ENCODE results near the gene CNTN1.

The CNTN1 gene

DNA sequence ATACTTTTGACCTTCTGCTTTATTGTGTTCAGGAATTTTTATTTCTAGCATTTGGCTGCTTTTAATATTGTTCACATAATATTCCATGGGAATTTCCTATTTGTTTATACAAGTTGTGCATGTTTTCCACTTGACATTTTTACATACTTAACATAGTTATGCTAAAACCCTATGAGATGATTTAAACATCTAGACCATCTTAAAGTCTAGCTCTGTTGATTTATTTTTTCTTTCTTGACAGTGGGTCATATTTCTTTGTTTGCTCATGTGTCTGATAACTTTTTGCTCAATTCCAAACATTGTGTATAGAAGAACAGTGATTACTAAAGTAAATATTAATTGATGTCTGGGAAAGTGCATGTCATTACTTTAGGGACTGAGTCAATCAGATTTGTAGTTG is 293.8 kb downstream of the CNTN1 start:
- Histone ChIP-seq H3K36me3 (ENCODE audit: insufficient read depth, low read length) (no peaks in the 10 kb centered on the region), H3K4me1 (ENCODE audit: insufficient read depth, low read length) (no peaks in the 10 kb centered on the region), H2AFZ (ENCODE audit: low read depth, low read length) (no peak overlapping the region), H3K9me3 (ENCODE audit: low read length) (no peaks in the 10 kb centered on the region), H3K4me3 (ENCODE audit: low read length) (no peak overlapping the region), H3K27me3 (ENCODE audit: insufficient read depth, low read length) (no peaks in the 10 kb centered on the region)

DNA sequence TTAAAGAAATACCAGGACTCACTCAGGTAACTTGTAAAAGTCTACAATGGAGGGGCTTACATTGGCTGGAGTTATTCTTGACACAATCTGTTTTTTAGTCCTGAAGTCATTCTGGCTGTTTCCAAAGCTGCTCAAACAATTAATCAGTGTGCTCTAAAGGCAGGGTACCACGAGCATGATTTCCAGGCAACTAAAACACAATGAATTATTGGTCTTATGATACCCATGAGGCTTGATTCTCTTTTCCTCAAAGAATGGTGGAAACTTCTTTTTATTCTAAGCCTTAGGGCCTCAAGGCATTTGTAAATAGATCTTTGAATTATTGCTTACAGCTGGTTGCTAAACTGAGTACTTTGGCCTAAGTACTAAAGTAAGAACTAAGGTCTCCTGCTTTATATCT is 296.1 kb downstream of the CNTN1 start:
- Histone ChIP-seq H3K36me3 (ENCODE audit: insufficient read depth, low read length) (no peaks in the 10 kb centered on the region), H2AFZ (ENCODE audit: low read depth, low read length) (no peak overlapping the region), H3K27me3 (ENCODE audit: insufficient read depth, low read length) (no peaks in the 10 kb centered on the region), H3K9me3 (ENCODE audit: low read length) (no peaks in the 10 kb centered on the region), H3K4me1 (ENCODE audit: insufficient read depth, low read length) (no peaks in the 10 kb centered on the region), H3K4me3 (ENCODE audit: low read length) (no peak overlapping the region)

DNA sequence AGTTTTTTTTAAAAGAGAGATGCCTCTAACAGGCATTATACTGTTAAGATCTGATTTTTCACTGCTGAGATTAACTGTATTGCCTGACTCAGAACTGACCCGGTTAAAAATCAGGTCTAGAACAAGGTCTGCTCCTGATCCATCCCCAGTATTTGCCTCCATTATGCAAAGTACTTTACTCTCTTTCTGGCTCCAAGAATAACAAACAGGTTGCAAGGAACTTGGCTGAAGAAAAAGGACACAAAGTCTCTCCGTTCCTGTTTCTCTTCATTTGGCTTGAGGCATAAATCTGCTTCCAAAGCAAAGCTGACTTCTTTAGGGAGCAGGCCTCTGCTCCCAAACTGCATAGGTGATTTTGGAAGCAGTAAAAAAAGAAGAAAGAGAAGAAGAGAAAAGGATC is 296.6 kb downstream of the CNTN1 start:
- Histone ChIP-seq H2AFZ (ENCODE audit: low read depth, low read length) (no peak overlapping the region), H3K36me3 (ENCODE audit: insufficient read depth, low read length) (no peaks in the 10 kb centered on the region), H3K4me1 (ENCODE audit: insufficient read depth, low read length) (no peaks in the 10 kb centered on the region), H3K4me3 (ENCODE audit: low read length) (no peak overlapping the region), H3K27me3 (ENCODE audit: insufficient read depth, low read length) (no peaks in the 10 kb centered on the region), H3K9me3 (ENCODE audit: low read length) (no peaks in the 10 kb centered on the region)

DNA sequence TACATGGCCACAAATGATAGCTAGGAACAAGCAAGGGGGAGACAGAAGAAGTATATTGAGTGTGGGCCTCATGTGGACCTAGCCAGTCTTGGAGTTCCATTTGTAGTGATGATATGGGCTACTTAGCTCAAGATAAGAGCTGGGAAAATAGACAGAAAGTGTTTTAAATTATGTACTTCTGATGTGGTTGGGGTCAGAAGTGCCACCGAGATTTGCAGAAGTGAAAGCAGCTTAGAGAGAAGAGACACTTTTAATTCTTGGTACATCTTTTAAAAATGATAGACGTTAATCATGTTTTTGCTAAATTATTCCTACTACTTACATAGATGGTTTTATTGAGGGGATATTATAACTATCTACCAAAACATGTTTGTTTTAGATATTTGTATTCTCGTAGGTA is 297.5 kb downstream of the CNTN1 start:
- Histone ChIP-seq H3K36me3 (ENCODE audit: insufficient read depth, low read length) (no peaks in the 10 kb centered on the region), H3K27me3 (ENCODE audit: insufficient read depth, low read length) (no peaks in the 10 kb centered on the region), H3K9me3 (ENCODE audit: low read length) (no peaks in the 10 kb centered on the region), H3K4me1 (ENCODE audit: insufficient read depth, low read length) (no peaks in the 10 kb centered on the region), H3K4me3 (ENCODE audit: low read length) (no peak overlapping the region), H2AFZ (ENCODE audit: low read depth, low read length) (no peak overlapping the region)

DNA sequence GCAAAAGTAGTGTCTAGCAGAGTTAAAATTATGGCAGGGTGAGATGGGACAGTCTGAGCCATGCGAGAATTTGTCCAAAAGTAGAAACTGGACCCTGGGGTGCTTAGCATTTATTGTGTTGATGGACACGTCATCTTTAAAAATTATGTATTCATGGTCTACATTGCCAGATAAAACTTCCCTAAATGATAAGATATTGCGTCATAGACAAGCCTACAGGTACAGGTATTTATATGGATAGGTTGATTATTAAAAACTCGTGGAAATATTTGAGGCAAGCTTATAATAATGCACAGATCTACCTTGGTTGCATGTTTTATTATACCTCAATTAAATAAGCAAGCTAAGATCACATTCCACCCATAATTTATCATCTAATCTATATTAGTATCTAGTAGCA is 299.9 kb downstream of the CNTN1 start:
- Histone ChIP-seq H2AFZ (ENCODE audit: low read depth, low read length) (no peak overlapping the region), H3K9me3 (ENCODE audit: low read length) (no peaks in the 10 kb centered on the region)

DNA sequence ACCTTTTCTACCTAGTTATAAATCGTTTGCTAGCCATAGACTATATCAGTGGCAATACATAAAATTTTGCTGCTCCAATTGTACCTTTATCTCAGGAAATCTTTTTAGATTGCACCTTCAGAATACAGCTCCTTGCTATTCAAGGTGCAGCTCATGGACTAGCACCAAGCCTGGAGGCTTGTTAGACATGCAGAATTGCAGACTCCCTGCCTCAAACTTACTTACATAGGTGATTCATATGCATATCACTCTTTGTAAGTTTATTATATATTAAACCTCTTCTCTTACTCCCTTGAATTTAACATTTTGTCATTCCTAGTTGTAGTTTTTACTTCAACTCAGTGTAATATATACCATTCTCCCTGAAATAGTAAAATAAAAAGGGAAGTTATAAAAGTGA is 300.4 kb downstream of the CNTN1 start:
- H3K4me1 ChIP-seq (ENCODE audit: insufficient read depth, low read length), result no peaks in the 10 kb centered on the region
- no peaks in the 10 kb centered on the region for H3K9me3 ChIP-seq (ENCODE audit: low read length)
- H3K4me3 ChIP-seq (ENCODE audit: low read length), result no peak overlapping the region
- no peak overlapping the region for H2AFZ ChIP-seq (ENCODE audit: low read depth, low read length)
- no peaks in the 10 kb centered on the region for H3K27me3 ChIP-seq (ENCODE audit: insufficient read depth, low read length)
- H3K36me3 ChIP-seq (ENCODE audit: insufficient read depth, low read length), result no peaks in the 10 kb centered on the region

More for the DNA sequence above, 299.9 kb downstream of the CNTN1 start:
- H3K4me3 ChIP-seq (ENCODE audit: low read length), result no peak overlapping the region
- no peaks in the 10 kb centered on the region for H3K27me3 ChIP-seq (ENCODE audit: insufficient read depth, low read length)
- no peaks in the 10 kb centered on the region for H3K36me3 ChIP-seq (ENCODE audit: insufficient read depth, low read length)
- H3K4me1 ChIP-seq (ENCODE audit: insufficient read depth, low read length), result no peaks in the 10 kb centered on the region

DNA sequence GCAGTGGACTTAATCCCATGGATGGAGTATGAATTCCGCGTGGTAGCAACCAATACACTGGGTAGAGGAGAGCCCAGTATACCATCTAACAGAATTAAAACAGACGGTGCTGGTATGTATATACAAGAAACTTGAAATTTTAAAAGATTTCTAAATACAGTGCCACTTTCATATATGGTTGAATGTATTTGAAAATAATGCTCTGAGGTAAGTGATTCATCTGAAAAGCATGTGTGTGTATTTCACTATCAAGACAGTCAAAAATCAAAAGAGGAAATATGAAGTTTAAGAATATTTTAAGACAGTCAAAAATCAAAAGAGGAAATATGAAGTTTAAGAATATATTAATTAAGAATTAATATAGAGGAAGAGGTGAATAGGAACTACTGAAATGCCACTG is 300.9 kb downstream of the CNTN1 start:
- no peaks in the 10 kb centered on the region for H3K4me1 ChIP-seq (ENCODE audit: insufficient read depth, low read length)
- no peak overlapping the region for H3K4me3 ChIP-seq (ENCODE audit: low read length)
- H2AFZ ChIP-seq (ENCODE audit: low read depth, low read length), result no peak overlapping the region
- H3K27me3 ChIP-seq (ENCODE audit: insufficient read depth, low read length), result no peaks in the 10 kb centered on the region
- H3K9me3 ChIP-seq (ENCODE audit: low read length), result no peaks in the 10 kb centered on the region
- H3K36me3 ChIP-seq (ENCODE audit: insufficient read depth, low read length), result no peaks in the 10 kb centered on the region

DNA sequence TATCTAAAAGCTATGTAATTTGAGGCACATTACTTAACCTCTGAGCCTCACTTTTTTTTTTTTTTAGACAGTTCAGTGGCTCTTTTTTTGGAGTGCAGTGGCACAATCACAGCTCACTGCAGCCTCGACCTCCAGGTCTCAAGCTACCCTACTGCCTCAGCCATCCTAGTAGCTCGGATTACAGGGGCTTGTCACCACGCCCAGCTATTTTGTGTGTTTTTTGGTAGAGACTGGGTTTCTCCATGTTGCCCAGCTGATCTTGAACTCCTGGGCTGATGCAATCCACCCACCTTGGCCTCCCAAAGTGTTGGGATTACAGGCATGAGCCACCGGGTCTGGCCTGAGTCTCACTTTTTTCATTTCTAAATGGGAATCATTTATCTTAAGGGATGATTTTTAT is 303.9 kb downstream of the CNTN1 start:
- H3K4me3 ChIP-seq (ENCODE audit: low read length), result no peak overlapping the region
- H3K9me3 ChIP-seq (ENCODE audit: low read length), result no peaks in the 10 kb centered on the region
- no peaks in the 10 kb centered on the region for H3K27me3 ChIP-seq (ENCODE audit: insufficient read depth, low read length)
- H3K36me3 ChIP-seq (ENCODE audit: insufficient read depth, low read length), result no peaks in the 10 kb centered on the region
- H3K4me1 ChIP-seq (ENCODE audit: insufficient read depth, low read length), result no peaks in the 10 kb centered on the region
- H2AFZ ChIP-seq (ENCODE audit: low read depth, low read length), result no peak overlapping the region

DNA sequence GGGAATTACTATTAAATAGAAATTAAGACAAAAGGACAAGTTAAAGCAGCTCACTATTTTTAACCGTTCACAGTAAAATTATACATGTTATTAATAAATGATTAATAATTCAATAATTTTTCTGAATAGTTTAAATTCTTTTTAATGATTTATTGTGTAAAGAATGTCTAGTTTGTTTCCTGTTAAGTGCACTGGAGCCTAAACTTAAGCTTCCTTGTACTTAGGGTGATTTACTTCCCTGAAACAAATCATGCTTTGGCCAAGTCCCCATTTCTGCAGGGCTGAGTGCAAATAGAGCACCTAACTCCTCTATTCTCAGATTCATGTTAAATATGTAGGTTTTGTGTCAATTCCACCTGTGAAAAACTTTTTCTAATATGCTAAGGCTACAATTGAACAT is 307.0 kb downstream of the CNTN1 start:
- H3K27me3 ChIP-seq (ENCODE audit: insufficient read depth, low read length), result no peaks in the 10 kb centered on the region
- H3K4me1 ChIP-seq (ENCODE audit: insufficient read depth, low read length), result no peaks in the 10 kb centered on the region
- H3K36me3 ChIP-seq (ENCODE audit: insufficient read depth, low read length), result no peaks in the 10 kb centered on the region
- H3K9me3 ChIP-seq (ENCODE audit: low read length), result no peaks in the 10 kb centered on the region
- H2AFZ ChIP-seq (ENCODE audit: low read depth, low read length), result no peak overlapping the region
- no peak overlapping the region for H3K4me3 ChIP-seq (ENCODE audit: low read length)

DNA sequence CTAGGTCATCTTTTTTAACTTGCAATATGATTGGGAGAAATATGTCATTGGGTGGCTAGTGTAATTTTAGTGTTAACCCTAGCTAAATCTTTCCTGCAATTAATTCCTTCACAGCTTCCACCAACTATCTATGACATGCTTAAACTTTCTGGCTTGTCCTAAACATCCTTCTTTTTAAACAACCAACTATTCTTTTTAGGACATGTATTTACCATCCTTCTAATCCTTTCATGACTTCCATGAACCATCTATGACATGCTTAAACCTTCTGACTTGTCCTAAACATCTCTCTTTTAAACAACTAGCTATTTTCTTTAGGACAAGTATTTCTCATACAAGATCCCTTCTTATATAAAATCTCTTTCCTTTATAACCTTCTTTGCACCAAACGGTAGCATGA is 316.2 kb downstream of the CNTN1 start:
- Histone ChIP-seq H3K27me3 (ENCODE audit: insufficient read depth, low read length) (no peaks in the 10 kb centered on the region), H3K4me3 (ENCODE audit: low read length) (no peak overlapping the region), H2AFZ (ENCODE audit: low read depth, low read length) (no peak overlapping the region), H3K9me3 (ENCODE audit: low read length) (peaks cover 5% of the 10 kb centered on the region), H3K36me3 (ENCODE audit: insufficient read depth, low read length) (no peaks in the 10 kb centered on the region), H3K4me1 (ENCODE audit: insufficient read depth, low read length) (no peaks in the 10 kb centered on the region)

DNA sequence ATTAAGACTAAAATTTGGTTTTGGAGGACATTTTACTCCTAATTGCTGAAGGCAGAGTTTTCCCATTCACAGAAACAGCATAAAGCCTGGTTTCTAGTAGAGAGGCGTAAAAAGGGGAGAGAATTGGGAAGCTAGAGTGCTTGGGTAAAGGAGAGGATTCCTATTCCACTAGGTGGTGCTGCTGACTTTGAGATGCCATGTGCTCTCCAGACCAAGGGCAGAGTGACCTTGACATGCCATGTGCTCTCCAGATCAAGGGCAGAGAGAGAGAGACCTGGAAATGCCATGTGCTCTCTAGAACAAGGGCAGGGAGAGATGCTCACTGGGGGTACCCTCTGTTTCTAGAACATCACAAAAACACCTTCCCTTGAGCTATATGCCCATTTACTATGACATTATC is 319.7 kb downstream of the CNTN1 start:
- no peaks in the 10 kb centered on the region for H3K4me1 ChIP-seq (ENCODE audit: insufficient read depth, low read length)
- no peak overlapping the region for H2AFZ ChIP-seq (ENCODE audit: low read depth, low read length)
- H3K4me3 ChIP-seq (ENCODE audit: low read length), result no peak overlapping the region
- no peaks in the 10 kb centered on the region for H3K27me3 ChIP-seq (ENCODE audit: insufficient read depth, low read length)
- no peaks in the 10 kb centered on the region for H3K36me3 ChIP-seq (ENCODE audit: insufficient read depth, low read length)
- peaks cover 5% of the 10 kb centered on the region for H3K9me3 ChIP-seq (ENCODE audit: low read length)

DNA sequence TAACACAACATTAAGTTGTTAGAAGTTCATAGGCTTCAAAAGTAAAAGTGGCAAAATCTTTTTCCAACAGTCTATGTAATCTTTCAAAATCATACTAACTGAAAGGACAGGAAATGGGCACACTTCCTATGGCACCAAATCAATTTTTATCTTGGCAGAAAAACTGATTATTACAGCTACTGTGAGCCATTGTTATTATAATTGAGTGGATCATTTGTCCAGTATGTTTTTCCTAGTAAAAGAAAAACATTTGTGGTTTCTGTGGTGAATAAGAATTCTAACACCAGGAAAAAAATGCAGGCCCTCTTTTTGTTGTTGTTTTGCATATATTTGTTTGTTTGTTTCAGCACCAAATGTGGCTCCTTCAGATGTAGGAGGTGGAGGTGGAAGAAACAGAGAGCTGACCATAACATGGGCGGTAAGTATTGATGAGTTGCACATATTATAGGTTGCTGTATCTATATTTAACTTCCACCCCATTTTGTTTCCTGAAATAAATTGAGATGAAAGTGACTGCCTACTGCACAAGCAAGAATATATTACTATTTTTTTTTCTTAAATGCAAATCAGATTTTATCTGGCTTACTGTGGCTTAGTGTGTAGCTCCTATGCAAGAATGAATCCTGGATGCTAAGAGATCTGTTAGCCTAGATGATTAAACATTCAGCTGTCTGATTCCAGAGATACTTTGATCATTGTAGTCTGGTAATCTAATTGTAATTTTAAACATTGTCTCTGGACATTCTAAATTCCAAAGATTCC is 321.8 kb downstream of the CNTN1 start:
- Histone ChIP-seq H2AFZ (ENCODE audit: low read depth, low read length) (no peak overlapping the region), H3K4me3 (ENCODE audit: low read length) (no peak overlapping the region), H3K27me3 (ENCODE audit: insufficient read depth, low read length) (no peaks in the 10 kb centered on the region), H3K4me1 (ENCODE audit: insufficient read depth, low read length) (no peaks in the 10 kb centered on the region), H3K36me3 (ENCODE audit: insufficient read depth, low read length) (no peaks in the 10 kb centered on the region), H3K9me3 (ENCODE audit: low read length) (no peaks in the 10 kb centered on the region)

DNA sequence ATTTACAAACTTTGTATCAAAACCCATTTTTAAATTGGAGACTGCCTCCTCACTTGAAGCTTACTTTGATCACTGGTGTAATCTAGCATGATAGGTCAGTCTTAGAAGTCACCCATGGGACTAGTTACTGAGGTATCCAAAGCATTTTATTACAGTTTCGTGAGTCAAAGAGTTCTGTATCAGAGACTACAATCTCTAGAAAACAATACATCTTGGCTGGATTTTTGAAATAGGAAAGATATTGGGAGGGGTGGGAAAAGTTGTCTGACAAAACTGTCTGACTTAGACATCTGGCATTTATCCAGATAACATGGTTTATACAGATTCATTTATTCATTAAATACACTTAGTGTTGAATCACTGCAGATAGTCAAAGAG is 322.4 kb downstream of the CNTN1 start:
- Histone ChIP-seq H2AFZ (ENCODE audit: low read depth, low read length) (no peak overlapping the region), H3K36me3 (ENCODE audit: insufficient read depth, low read length) (no peaks in the 10 kb centered on the region), H3K4me1 (ENCODE audit: insufficient read depth, low read length) (no peaks in the 10 kb centered on the region), H3K4me3 (ENCODE audit: low read length) (no peak overlapping the region), H3K9me3 (ENCODE audit: low read length) (no peaks in the 10 kb centered on the region), H3K27me3 (ENCODE audit: insufficient read depth, low read length) (no peaks in the 10 kb centered on the region)

DNA sequence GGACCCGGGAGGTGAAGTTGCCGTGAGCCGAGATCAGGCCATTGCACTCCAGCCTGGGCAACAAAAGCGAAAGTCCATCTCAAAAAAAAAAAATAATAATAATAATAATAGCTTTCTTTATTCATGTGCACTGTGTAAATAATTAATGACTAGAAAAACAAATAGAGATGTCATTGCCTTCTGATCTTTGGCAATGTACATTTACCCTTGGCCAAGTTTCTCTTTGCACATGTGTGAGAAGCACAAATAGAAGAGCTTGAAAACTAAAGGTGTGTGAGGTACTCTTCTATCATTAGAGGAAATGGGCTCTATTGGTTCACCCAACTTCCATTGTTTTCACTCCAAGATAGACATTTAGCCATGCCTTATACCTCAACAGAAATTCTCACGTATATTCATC is 325.8 kb downstream of the CNTN1 start:
- no peak overlapping the region for H3K4me3 ChIP-seq (ENCODE audit: low read length)
- no peaks in the 10 kb centered on the region for H3K27me3 ChIP-seq (ENCODE audit: insufficient read depth, low read length)
- no peaks in the 10 kb centered on the region for H3K9me3 ChIP-seq (ENCODE audit: low read length)
- no peaks in the 10 kb centered on the region for H3K4me1 ChIP-seq (ENCODE audit: insufficient read depth, low read length)
- no peak overlapping the region for H2AFZ ChIP-seq (ENCODE audit: low read depth, low read length)
- H3K36me3 ChIP-seq (ENCODE audit: insufficient read depth, low read length), result no peaks in the 10 kb centered on the region
